ENCODE data around the gene LOXHD1.

The LOXHD1 gene

DNA sequence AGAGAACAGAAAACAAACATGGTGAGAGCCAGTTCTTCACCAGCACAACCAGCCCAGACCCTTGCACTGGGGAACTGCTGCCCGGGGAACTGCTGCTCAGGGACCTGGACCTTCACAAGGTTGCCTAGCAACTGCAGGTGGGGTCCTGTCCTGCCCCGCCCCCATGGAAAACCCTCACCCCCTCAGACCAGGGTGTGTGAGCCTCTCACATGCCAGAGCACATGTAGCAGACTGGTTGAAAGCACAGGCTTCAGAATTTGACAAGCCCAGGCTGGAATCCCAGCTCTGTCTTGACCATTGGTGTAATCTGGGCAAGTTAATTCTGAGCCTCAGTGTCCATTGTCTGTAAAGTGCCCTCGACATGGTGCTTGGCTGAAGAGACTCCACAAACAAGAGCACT, 118.6 kb downstream of the LOXHD1 start:
- no peak for TF ChIP-seq ZNF274 (IDR thresholded peaks at IDR 0.05; ENCODE audit: low read depth, low read length)
- H3K4me3 ChIP-seq (ENCODE audit: low read length): no peak overlapping the region

DNA sequence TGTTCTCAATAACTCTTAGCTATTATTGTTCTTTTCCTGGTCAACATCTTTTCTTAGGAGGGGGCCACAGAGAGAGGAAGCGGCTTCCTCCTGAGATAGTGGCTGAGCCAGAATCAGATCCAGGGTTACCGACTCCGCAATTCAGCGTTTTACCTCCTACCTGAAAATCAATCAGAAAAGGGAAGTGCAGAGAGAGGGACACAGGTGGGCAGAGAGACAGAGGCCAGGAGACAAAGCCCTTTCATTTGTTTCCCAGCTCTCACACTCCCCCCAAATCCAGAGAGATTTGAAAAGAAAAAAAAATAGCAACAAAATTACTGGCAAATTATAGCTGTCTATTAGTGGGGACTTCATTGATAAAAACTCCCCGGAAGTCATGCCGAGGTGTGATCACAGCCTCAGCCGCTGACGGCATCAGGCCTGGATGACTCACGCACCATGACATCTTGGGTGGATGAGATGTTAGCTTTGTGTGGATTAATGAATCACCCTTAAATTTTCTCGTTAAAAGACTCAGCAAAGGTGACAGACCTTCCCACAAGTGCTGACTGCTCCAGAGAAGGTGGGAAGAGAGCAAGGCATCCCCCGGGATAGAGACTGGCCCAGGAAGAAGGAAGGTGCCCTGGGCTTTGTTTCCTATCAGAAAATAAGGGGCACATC, 120.7 kb downstream of the LOXHD1 start:
- no peak for TF ChIP-seq ZNF274 (IDR thresholded peaks at IDR 0.05; ENCODE audit: low read depth, low read length)
- no peak overlapping the region for H3K4me3 ChIP-seq (ENCODE audit: low read length)

DNA sequence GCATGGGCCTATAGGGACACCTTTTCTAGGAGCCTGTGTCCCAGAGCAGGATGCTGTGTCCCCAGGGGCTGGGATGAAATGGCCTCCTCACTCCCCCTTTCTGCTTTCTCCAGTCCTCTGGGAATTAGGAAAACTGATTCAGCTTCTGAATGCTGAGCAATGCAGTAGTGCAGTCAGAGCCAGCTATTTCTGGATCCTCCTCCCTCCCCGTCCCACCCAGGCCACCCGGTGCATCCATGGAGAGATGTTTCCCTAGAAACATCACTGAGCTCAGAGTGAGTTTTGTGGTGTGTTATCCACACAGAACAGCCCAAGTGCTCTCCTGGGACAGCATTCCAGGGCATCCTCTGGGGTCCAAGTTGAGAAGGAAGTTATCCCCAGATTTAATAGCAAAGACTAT, 125.5 kb downstream of the LOXHD1 start:
- no peak overlapping the region for H3K4me3 ChIP-seq (ENCODE audit: low read length)

DNA sequence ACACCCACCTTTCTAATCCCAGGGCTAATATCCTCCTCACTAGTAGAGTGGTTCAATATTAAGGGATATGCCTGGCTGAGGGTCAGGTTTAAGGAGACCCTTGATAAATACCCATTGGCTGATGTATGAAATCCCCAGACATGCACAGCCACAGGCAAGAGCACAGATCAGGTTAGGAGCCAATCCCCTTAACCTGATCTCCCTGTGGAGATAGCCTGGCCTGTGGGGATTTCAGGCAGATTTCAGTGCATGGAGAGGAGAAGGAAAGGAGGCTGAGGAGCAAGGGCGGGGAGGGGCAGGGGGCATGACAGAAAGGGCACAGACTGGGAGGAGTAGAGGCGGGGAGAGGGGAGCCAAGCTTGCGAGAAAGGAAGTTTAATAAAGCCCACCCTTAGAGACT, 129.0 kb downstream of the LOXHD1 start:
- no peak overlapping the region for H3K4me3 ChIP-seq (ENCODE audit: low read length)
- TF ChIP-seq ZNF274 (IDR thresholded peaks at IDR 0.05; ENCODE audit: low read depth, low read length): no peak

More for the DNA sequence above, 125.5 kb downstream of the LOXHD1 start:
- TF ChIP-seq ZNF274 (IDR thresholded peaks at IDR 0.05; ENCODE audit: low read depth, low read length): no peak

DNA sequence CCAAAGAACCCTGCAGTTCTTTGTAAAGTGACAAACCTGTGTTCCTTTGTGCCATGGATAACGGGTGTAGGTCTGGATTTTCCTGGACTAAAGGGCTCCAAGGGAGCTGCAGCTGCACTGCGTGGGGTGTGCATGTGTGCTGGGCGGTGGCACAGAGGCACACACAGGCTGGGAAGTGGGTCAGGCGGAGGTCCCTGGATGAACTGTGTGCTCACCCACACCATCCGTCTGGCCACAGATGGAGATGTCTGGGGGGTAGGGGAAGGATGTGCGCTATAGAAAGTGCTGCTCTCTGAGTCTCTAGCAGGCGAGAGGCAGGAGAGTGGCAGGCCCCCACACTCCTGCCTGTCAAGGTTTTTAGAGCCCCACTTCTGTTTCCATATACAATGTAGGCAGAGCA, 137.2 kb downstream of the LOXHD1 start:
- no peak for TF ChIP-seq ZNF274 (IDR thresholded peaks at IDR 0.05; ENCODE audit: low read depth, low read length)
- no peak overlapping the region for H3K4me3 ChIP-seq (ENCODE audit: low read length)

DNA sequence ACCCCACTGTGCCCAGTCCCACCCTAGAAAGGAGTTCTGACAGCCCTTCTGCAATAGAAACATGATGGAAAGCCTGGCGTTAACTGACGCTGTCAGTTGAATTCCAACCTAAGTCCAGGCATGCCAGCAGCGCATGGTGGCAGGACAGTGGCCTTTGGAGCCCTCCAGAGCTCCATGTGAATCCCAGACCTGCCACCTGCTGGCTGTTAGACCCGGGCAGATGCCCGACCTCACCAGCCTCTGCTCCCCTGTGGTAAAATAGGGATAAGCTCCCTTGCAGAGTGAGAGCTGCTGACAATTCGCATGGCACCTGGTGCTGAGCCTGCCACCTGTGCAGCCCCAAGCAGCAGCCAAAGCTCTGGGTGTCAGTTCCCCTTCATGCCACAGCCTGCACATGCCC, 138.6 kb downstream of the LOXHD1 start:
- TF ChIP-seq ZNF274 (IDR thresholded peaks at IDR 0.05; ENCODE audit: low read depth, low read length): no peak
- H3K4me3 ChIP-seq (ENCODE audit: low read length): no peak overlapping the region

DNA sequence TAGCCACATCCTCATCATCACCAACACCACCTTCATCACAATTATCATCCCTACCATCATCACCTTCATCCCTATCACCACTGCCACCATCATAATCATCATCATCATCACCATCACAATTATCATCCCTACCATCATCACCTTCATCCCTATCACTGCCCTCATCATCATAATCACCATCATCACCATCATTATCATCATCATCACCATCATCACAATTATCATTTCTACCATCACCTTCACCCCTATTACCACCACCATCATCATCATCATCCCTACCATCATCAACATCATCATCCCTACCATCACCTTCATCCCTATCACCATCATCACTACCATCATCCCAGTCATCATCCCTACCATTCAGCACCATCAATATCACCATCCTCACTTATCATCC, 140.5 kb downstream of the LOXHD1 start:
- H3K4me3 ChIP-seq (ENCODE audit: low read length): no peak overlapping the region
- no peak for TF ChIP-seq ZNF274 (IDR thresholded peaks at IDR 0.05; ENCODE audit: low read depth, low read length)

DNA sequence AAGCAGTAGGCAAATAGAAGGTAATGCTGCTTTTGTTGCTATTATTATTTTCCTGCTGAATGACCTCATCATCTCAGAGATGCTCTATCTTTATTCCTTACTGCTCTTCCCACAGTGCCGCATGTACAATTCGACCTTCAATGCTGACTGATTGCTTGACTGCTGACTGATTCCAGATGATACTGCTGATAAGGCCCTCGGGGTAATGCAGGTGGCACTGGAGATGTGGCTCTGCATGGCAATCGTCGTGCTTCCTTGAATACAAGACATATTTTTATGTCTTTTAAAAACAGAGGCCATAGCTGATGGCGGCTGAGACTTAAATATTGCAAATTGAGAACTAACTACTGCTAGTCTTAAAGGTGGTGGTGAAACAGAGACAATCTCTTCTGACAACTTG, 146.6 kb downstream of the LOXHD1 start:
- no peak overlapping the region for H3K4me3 ChIP-seq (ENCODE audit: low read length)
- no peak for TF ChIP-seq ZNF274 (IDR thresholded peaks at IDR 0.05; ENCODE audit: low read depth, low read length)

DNA sequence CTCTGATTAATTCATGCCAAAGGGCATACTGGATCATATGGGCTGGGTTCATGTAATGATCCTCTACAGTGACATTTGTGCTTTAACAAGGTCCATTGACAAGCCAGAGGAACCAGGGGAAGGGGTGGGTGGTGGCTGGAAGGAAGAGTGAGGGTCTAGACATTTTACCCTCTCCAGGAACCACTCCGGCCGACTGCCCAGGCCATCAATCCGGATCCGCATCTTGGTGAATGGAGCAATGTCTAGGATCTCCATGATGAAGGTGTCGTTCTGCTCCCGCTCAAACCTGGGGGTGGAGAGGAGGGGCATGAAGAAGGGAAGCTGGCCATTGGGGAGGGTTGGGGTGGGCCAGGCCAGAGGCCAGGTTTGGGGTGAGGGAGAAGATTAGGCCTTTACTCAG, 147.5 kb downstream of the LOXHD1 start:
- H3K4me3 ChIP-seq (ENCODE audit: low read length): no peak overlapping the region
- TF ChIP-seq ZNF274 (IDR thresholded peaks at IDR 0.05; ENCODE audit: low read depth, low read length): no peak

DNA sequence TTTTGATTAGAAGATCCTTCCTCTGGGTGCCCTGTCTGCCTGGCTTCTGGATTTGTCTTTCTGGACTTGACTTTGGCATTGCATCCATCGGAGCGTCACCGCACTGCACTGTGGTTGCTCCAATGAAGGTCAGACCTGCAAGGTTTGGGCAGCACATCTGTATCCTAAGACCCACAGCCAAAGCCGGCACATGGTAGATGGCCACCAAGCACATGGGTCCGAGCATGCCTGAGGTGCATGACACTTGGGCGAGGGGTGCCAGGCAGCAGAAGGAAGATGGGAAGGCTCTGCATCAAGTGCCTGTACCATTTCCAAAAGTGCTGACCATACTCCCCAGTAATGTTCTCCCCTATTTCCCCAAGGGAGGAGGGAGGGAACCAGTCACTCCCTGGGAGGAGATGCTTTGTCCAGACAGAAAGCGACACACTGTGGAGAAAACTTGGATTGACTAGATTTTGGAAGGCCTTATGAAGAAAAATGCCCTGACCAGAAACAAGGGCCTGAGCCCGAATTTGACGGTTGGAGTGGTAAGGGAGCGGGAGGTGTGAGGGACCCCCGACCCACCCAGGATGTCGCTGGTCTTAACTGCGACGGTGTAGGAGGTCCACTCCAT, 149.9 kb downstream of the LOXHD1 start:
- TF ChIP-seq ZNF274 (IDR thresholded peaks at IDR 0.05; ENCODE audit: low read depth, low read length): no peak
- no peak overlapping the region for H3K4me3 ChIP-seq (ENCODE audit: low read length)

DNA sequence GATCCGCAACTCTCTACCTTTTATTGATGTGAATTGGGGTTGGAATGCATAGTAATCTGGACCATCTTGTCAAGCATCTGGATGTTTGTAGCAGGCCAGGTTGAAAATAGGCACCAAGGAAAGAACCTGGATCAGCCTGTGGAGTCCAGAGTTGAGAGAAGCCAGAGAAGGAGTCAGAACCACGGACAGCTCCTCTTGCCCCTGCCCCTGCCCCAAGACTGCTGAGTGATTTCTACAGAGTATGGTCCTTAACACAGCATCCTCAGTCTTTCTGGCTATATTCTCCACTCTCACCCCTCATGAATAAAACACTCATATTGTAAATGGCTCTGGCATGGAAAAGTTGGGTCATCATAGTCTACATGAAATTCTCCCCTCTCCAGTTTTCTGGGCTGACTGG, 154.6 kb downstream of the LOXHD1 start:
- no peak overlapping the region for H3K4me3 ChIP-seq (ENCODE audit: low read length)
- no peak for TF ChIP-seq ZNF274 (IDR thresholded peaks at IDR 0.05; ENCODE audit: low read depth, low read length)

DNA sequence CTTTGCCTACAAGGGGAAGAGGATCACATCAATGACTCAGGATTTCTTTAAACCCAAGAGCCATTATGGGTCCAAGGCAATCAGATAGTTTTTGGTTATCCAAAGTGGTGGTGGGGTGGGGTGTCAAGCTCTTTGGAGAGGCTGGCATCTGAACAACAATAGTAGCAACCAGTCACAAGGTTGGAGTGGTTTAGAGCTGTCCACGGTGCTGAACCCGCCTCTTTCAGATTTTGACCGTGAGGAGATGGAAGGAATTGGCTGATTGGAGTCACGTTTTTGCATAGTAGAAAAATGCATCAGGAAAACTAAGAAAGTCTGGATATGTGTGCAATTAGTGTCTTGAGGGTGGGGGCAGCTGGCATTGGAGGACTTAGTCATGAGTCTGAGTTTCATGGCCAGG, 159.9 kb downstream of the LOXHD1 start:
- H3K4me3 ChIP-seq (ENCODE audit: low read length): no peak overlapping the region
- TF ChIP-seq ZNF274 (IDR thresholded peaks at IDR 0.05; ENCODE audit: low read depth, low read length): no peak

DNA sequence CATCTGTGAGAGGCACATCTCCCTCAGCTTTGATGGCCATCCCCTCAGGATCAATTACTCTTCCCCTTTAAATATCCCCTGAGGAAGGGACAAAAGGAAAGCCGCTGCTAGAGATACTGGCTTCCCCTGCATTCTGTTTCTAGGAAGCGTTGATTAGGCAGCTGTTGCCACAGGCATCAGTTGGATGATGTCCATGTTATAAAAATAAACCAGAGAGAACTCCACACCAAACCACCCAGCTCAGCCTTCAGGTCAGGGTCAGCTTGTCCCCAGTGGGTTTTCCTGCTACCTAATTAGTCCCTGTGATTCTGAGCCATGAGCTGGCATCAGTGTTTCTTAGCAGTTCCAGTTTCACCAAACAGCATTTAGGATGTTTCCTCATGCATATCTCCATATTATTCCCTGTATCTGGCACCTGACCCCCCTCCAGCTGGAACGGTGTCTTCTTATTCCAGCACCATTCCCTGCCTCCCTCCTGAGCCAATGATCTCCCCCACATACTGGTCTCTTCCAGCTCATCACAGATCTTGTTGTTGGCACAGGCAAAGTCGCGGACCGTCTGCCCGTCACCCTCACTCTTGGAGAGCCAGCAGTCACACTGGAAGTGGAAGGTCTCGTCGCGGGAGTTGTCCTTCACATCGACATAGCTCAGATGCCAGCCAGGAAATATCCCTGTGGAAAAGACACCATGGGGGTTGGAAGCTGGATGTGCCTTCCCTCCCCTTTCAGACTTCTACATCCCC, 168.4 kb downstream of the LOXHD1 start:
- TF ChIP-seq ZNF274 (IDR thresholded peaks at IDR 0.05; ENCODE audit: low read depth, low read length): no peak
- no peak overlapping the region for H3K4me3 ChIP-seq (ENCODE audit: low read length)

DNA sequence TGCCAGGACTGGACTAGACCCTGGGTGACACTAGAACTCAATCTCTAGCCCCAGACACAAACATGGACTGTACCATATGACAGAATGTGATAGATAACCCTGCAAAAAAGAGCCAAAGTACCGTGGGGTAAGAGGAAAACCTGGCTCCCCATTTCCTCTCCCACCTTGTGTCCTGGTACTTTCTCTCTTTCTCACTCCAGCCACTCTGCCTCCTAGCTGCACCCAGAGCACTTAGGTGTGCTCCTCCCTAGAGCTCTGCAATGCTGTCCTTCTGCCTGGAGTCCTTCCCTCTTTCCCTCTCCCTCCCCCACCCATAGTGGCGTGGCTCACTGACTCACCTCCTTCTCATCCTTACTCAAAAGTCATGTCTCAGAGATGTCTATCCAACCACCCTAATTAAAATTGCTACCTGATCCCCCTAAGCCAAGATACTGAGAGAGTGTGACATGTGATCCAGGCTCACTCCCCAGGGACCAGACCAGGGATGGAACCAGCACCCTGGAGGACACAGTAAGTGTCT, 171.3 kb downstream of the LOXHD1 start:
- TF ChIP-seq ZNF274 (IDR thresholded peaks at IDR 0.05; ENCODE audit: low read depth, low read length): no peak
- H3K4me3 ChIP-seq (ENCODE audit: low read length): no peak overlapping the region

DNA sequence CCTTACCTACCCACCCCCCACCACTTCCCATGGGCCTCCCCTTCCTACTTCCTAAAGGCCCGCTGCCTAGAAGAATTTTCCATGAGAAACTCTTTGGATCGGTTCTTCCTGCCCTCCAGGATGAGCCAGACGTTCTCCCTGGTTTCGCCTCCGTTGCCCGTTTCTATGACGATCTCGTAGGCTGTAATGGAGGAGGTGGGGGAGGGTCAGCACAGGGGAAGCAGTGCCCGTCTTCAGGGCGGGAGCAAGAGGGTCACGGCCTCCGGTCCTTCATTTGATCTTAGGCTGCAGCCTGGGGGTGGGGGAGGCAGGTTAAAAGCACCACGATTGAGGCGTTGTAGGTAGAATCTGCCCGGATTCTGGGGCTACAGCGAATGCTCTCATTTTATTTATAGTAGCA, 172.0 kb downstream of the LOXHD1 start:
- no peak overlapping the region for H3K4me3 ChIP-seq (ENCODE audit: low read length)
- TF ChIP-seq ZNF274 (IDR thresholded peaks at IDR 0.05; ENCODE audit: low read depth, low read length): no peak
